Skeletal muscle cell (primary cell): ENCODE data around the gene PAXIP1.

Experiments
- DNase-seq: peaks from one replicate; pipeline ENCODE4 v3.0.0-alpha.2; 2010; ENCODE audit warnings: low read depth
- H3K4me3 ChIP-seq: 2 replicates; pipeline ENCODE4 v1.5.1; 2011; ENCODE audit warnings: low read depth, mild to moderate bottlenecking, control low read depth, low read length, moderate library complexity

Gene PAXIP1

GRCh38 chr7:154996756-154997155 lies 6.2 kb downstream of the PAXIP1 start:
- DNase-seq: no peak
- no peak overlapping the region for H3K4me3 ChIP-seq

- no peak for DNase-seq
- no peak overlapping the region for H3K4me3 ChIP-seq
These were observed 6.8 kb downstream of the PAXIP1 start for GRCh38 chr7:154996101-154996500.

GRCh38 chr7:154994996-154995395 lies 7.9 kb downstream of the PAXIP1 start:
- no peak overlapping the region for H3K4me3 ChIP-seq
- no peak for DNase-seq

GRCh38 chr7:154990964-154991540 lies 11.9 kb downstream of the PAXIP1 start:
- no peak for DNase-seq
- no peak overlapping the region for H3K4me3 ChIP-seq

GRCh38 chr7:154987571-154987970 lies 15.4 kb downstream of the PAXIP1 start:
- H3K4me3 ChIP-seq: no peak overlapping the region
- DNase-seq: no peak

- H3K4me3 ChIP-seq: no peak overlapping the region
- DNase-seq: no peak
These were observed 16.6 kb downstream of the PAXIP1 start for GRCh38 chr7:154986200-154986945.

- H3K4me3 ChIP-seq: no peak overlapping the region
- DNase-seq: no peak
These were observed 17.7 kb downstream of the PAXIP1 start for GRCh38 chr7:154985230-154985629.

- no peak for DNase-seq
- H3K4me3 ChIP-seq: no peak overlapping the region
These were observed 18.2 kb downstream of the PAXIP1 start for GRCh38 chr7:154984601-154985188.

- H3K4me3 ChIP-seq: no peak overlapping the region
- no peak for DNase-seq
These were observed 24.9 kb downstream of the PAXIP1 start for GRCh38 chr7:154978017-154978416.

GRCh38 chr7:154977250-154977649 lies 25.7 kb downstream of the PAXIP1 start:
- no peak for DNase-seq
- H3K4me3 ChIP-seq: no peak overlapping the region

- no peak overlapping the region for H3K4me3 ChIP-seq
- no peak for DNase-seq
These were observed 26.1 kb downstream of the PAXIP1 start for GRCh38 chr7:154976844-154977243.

GRCh38 chr7:154975984-154976383 lies 26.9 kb downstream of the PAXIP1 start:
- DNase-seq: no peak
- no peak overlapping the region for H3K4me3 ChIP-seq

GRCh38 chr7:154973381-154973780 lies 29.5 kb downstream of the PAXIP1 start:
- DNase-seq: no peak

GRCh38 chr7:154968336-154969001 lies 34.5 kb downstream of the PAXIP1 start:
- H3K4me3 ChIP-seq: no peak overlapping the region
- DNase-seq: no peak

More at GRCh38 chr7:154973381-154973780, 29.5 kb downstream of the PAXIP1 start:
- H3K4me3 ChIP-seq: no peak overlapping the region

GRCh38 chr7:154967401-154967955 lies 35.4 kb downstream of the PAXIP1 start:
- DNase-seq: no peak
- no peak overlapping the region for H3K4me3 ChIP-seq

- H3K4me3 ChIP-seq: no peak overlapping the region
These were observed 37.9 kb downstream of the PAXIP1 start for GRCh38 chr7:154965014-154965413.

GRCh38 chr7:154960063-154960790 lies 42.7 kb downstream of the PAXIP1 start:
- DNase-seq: no peak

More at GRCh38 chr7:154965014-154965413, 37.9 kb downstream of the PAXIP1 start:
- DNase-seq: no peak

GRCh38 chr7:154956427-154956826 lies 46.5 kb downstream of the PAXIP1 start:
- DNase-seq: no peak

More at GRCh38 chr7:154960063-154960790, 42.7 kb downstream of the PAXIP1 start:
- H3K4me3 ChIP-seq: no peak overlapping the region

GRCh38 chr7:154953006-154953684 lies 49.8 kb downstream of the PAXIP1 start:
- DNase-seq: no peak
- no peak overlapping the region for H3K4me3 ChIP-seq

More at GRCh38 chr7:154956427-154956826, 46.5 kb downstream of the PAXIP1 start:
- H3K4me3 ChIP-seq: no peak overlapping the region
